HEK293T (cell line): ENCODE results near the gene MANEAL.
"Not testable (repeated sequence)": the region's sequence is repeated elsewhere in the genome, so short reads cannot be mapped to it uniquely, and the experiment has no call there.

Experiments used
- CTCF ChIA-PET: fragments of 350-600 bp; formaldehyde crosslinking; extraction: SDS; loops from one replicate; lab custom pipeline; 2021; ENCODE audit warnings: antibody characterized with exemption, inconsistent platforms; lab: Yijun Ruan, JAX
- POLR2A ChIA-PET: fragments of 350-600 bp; formaldehyde crosslinking; extraction: SDS; loops from one replicate; lab custom pipeline; 2020; ENCODE audit warnings: antibody characterized with exemption, inconsistent platforms; lab: Yijun Ruan, JAX
- DNase-seq: peaks from one replicate; pipeline ENCODE4 v3.0.0; 2012; ENCODE audit warnings: mixed read lengths; ENCODE audit errors: extremely low spot score
- ARNT ChIP-seq: fragments of 450-650 bp; IDR thresholded peaks from 2 replicates; pipeline ENCODE4 v1.6.1; 2017; ENCODE audit warnings: mild to moderate bottlenecking
- BHLHE40 ChIP-seq: fragments of 450-650 bp; IDR thresholded peaks from 2 replicates; pipeline ENCODE4 v1.6.1; 2016; ENCODE audit warnings: mild to moderate bottlenecking, moderate library complexity, borderline replicate concordance
- CTBP1 ChIP-seq: fragments of 450-650 bp; IDR thresholded peaks from 2 replicates; pipeline ENCODE4 v1.6.1; 2016; ENCODE audit warnings: borderline replicate concordance
- ELF4 ChIP-seq: fragments of 450-650 bp; IDR thresholded peaks from 2 replicates; pipeline ENCODE4 v1.6.1; 2017; ENCODE audit warnings: antibody characterized with exemption
- FOXA1 ChIP-seq: fragments of 450-650 bp; IDR thresholded peaks from 2 replicates; pipeline ENCODE4 v1.6.1; 2016; ENCODE audit warnings: mild to moderate bottlenecking
- FOXK2 ChIP-seq: fragments of 450-650 bp; IDR thresholded peaks from 2 replicates; pipeline ENCODE4 v1.6.1; 2016; ENCODE audit warnings: mild to moderate bottlenecking
- FOXM1 ChIP-seq: fragments of 450-650 bp; IDR thresholded peaks from 2 replicates; pipeline ENCODE4 v1.6.1; 2017; ENCODE audit warnings: mild to moderate bottlenecking, borderline replicate concordance
- HDGF ChIP-seq: fragments of 450-650 bp; IDR thresholded peaks from 2 replicates; pipeline ENCODE4 v1.6.1; 2017; ENCODE audit warnings: antibody characterized with exemption, borderline replicate concordance
- L3MBTL2 ChIP-seq: fragments of 450-650 bp; conservative IDR thresholded peaks from 2 replicates; pipeline ENCODE4 v1.6.1; 2016; ENCODE audit warnings: mild to moderate bottlenecking
- LEF1 ChIP-seq: fragments of 450-650 bp; IDR thresholded peaks from 2 replicates; pipeline ENCODE4 v1.6.1; 2017; ENCODE audit warnings: mild to moderate bottlenecking, borderline replicate concordance
- NFRKB ChIP-seq: fragments of 450-650 bp; IDR thresholded peaks from 2 replicates; pipeline ENCODE4 v1.6.1; 2016; ENCODE audit warnings: mild to moderate bottlenecking, moderate library complexity
- PKNOX1 ChIP-seq: fragments of 450-650 bp; IDR thresholded peaks from 2 replicates; pipeline ENCODE4 v1.6.1; 2016
- SP1 ChIP-seq: fragments of 450-650 bp; IDR thresholded peaks from 2 replicates; pipeline ENCODE4 v1.6.1; 2017
- SUZ12 ChIP-seq: fragments of 450-650 bp; IDR thresholded peaks from 2 replicates; pipeline ENCODE4 v1.6.1; 2016; ENCODE audit warnings: mild to moderate bottlenecking
- TARDBP ChIP-seq: fragments of 450-650 bp; IDR thresholded peaks from 2 replicates; pipeline ENCODE4 v1.6.1; 2016
- ZNF384 ChIP-seq: fragments of 450-650 bp; IDR thresholded peaks from 2 replicates; pipeline ENCODE4 v1.6.1; 2016

The MANEAL gene

DNA sequence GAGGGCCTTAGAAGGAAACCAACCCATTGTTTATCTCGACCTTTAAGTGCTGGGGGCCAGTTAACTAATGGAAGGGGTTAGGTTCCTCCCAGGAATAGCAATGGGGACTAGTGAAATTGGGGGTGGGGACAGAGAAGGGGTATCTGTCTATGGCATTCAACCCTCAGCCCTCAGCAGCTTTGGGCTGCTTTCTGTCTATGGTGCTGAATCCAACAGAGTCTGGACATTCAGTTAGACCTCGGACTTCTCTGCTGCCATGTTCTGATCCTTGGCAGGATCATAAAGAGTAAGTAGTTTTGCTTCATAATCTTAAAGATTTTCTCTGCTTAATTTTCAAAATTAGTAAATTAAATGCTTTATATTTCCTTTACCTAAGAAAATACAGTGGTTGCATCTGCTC is 26.2 kb upstream of the MANEAL start:
- ChIA-PET CTCF (no interaction called here), POLR2A (no interaction called here)
- no peak for DNase-seq
- TF ChIP-seq SP1, result no peak
- no peak for TF ChIP-seq CTBP1
- no peak for TF ChIP-seq FOXM1
- TF ChIP-seq L3MBTL2, result no peak
- no peak for TF ChIP-seq ELF4
- TF ChIP-seq NFRKB, result no peak
- TF ChIP-seq PKNOX1, result no peak
- TF ChIP-seq ZNF384, result no peak
- no peak for TF ChIP-seq ARNT
- TF ChIP-seq SUZ12, result no peak
- TF ChIP-seq HDGF, result no peak
- TF ChIP-seq TARDBP, result no peak

DNA sequence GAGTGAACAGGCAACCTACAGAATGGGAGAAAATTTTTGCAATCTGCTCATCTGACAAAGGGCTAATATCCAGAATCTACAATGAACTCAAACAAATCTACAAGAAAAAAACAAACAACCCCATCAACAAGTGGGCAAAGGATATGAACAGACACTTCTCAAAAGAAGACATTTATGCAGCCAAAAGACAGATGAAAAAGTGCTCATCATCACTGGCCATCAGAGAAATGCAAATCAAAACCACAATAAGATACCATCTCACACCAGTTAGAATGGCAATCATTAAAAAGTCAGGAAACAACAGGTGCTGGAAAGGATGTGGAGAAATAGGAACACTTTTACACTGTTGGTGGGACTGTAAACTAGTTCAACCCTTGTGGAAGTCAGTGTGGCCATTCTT is 22.2 kb upstream of the MANEAL start:
- DNase-seq, CTCF ChIA-PET, POLR2A ChIA-PET: not testable (repeated sequence)

GRCh38 chr1:37776946-37777516 is 16.6 kb upstream of the MANEAL start:
- no peak for DNase-seq
- POLR2A ChIA-PET, result no interaction called here
- CTCF ChIA-PET, result no interaction called here
- TF ChIP-seq FOXA1, result no peak
- TF ChIP-seq L3MBTL2, result no peak
- TF ChIP-seq TARDBP, result no peak
- TF ChIP-seq LEF1, result no peak
- no peak for TF ChIP-seq ELF4
- no peak for TF ChIP-seq BHLHE40
- TF ChIP-seq HDGF, result no peak
- no peak for TF ChIP-seq ZNF384
- TF ChIP-seq FOXK2, result no peak
- no peak for TF ChIP-seq SUZ12
- TF ChIP-seq FOXM1, result no peak
- no peak for TF ChIP-seq NFRKB

DNA sequence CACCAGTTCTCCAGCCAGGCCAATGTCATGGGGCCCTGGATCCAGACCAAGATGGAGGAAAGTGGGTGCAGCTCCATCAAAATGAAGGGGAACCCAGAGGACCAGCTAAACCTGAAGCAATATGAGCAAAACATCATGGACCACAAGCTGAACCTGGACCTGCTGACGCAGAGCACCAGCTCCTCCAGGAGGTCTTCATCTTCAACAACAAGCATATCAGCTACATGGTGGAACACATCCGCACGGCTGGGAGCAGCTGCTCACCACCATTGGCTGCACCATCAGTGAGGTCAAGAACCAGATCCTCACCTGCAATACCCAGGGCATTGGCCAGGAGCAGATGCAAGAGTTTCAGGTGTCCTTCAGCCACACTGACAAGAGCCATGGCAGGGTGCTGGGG is 15.0 kb upstream of the MANEAL start:
- no peak for DNase-seq
- CTCF ChIA-PET, result no interaction called here
- TF ChIP-seq PKNOX1 (no peak), SUZ12 (no peak), SP1 (no peak), L3MBTL2 (no peak), FOXM1 (no peak), ARNT (no peak), NFRKB (no peak), CTBP1 (no peak)
- POLR2A ChIA-PET, result no interaction called here

- DNase-seq, result no peak
- POLR2A ChIA-PET, result no interaction called here
- no peak for TF ChIP-seq LEF1
- TF ChIP-seq TARDBP, result no peak
- no peak for TF ChIP-seq FOXA1
- no peak for TF ChIP-seq SUZ12
- no peak for TF ChIP-seq SP1
- TF ChIP-seq BHLHE40, result no peak
- TF ChIP-seq NFRKB, result no peak
- TF ChIP-seq ARNT, result no peak
- no peak for TF ChIP-seq L3MBTL2
- no peak for TF ChIP-seq FOXM1
- TF ChIP-seq FOXK2, result no peak
- no peak for TF ChIP-seq PKNOX1
- no peak for TF ChIP-seq ZNF384
- no peak for TF ChIP-seq CTBP1
- TF ChIP-seq ELF4, result no peak
- CTCF ChIA-PET, result no interaction called here
These were observed 11.2 kb upstream of the MANEAL start for GRCh38 chr1:37782491-37782890.

DNA sequence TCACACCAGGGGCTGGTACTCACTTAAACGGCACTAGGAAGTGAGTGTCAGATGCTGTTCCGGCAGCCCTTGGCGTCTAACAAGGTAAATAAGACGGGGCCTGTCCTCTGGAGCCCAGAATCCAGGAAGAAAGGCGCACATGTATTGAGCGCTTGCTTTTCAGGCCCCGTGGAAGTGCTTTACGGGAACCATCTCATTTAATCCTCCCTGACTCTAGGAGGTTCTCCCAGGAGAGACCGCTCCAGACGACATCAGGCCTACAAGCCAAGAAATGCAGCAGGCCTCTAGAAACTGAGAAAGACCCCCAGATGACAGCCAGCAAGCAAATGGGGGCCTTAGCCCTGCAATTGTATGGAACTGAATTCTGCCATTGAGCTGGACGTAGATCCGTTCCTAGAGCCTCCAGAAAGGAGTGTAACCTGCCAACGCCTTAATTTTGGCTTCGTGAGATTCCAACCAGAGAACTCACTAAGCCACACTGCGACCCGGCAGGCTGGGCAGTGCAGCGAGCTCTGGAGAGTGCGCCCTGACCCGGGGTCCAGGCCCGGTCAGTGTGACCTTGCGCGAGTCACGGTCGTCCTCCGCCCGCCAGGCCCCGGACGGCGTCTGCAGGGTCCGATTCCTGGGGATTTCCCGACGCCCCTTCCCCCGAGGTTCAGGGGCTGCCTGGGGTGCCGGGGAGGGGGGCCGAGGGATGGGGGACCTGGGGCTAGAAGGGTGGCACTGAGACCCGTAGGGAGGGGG is 532 bp upstream of the MANEAL start:
- TF ChIP-seq FOXA1, result no peak
- no peak for TF ChIP-seq ELF4
- TF ChIP-seq LEF1, result no peak
- TF ChIP-seq PKNOX1, result no peak
- no peak for TF ChIP-seq CTBP1
- no peak for TF ChIP-seq HDGF
- TF ChIP-seq SUZ12, result no peak
- TF ChIP-seq NFRKB, result no peak
- no peak for TF ChIP-seq TARDBP
- TF ChIP-seq FOXK2, result no peak
- no peak for TF ChIP-seq ZNF384
- TF ChIP-seq BHLHE40, result no peak
- TF ChIP-seq FOXM1, result no peak
- TF ChIP-seq L3MBTL2, result no peak
- TF ChIP-seq ARNT, result no peak
- TF ChIP-seq SP1, result no peak
- no peak for DNase-seq
- ChIA-PET CTCF (no interaction called here), POLR2A (interaction anchor here (3.3 kb wide), 1 partner anchor 14 kb away, joined by 32 read pairs; the partner anchor contains the start of genes C1orf122 and YRDC)
